ENCODE measurements around the gene SMURF1.

GRCh38 chr7:99011706-99012404 lies 132.1 kb downstream of the SMURF1 start:
- TF ChIP-seq, protein P1, sequence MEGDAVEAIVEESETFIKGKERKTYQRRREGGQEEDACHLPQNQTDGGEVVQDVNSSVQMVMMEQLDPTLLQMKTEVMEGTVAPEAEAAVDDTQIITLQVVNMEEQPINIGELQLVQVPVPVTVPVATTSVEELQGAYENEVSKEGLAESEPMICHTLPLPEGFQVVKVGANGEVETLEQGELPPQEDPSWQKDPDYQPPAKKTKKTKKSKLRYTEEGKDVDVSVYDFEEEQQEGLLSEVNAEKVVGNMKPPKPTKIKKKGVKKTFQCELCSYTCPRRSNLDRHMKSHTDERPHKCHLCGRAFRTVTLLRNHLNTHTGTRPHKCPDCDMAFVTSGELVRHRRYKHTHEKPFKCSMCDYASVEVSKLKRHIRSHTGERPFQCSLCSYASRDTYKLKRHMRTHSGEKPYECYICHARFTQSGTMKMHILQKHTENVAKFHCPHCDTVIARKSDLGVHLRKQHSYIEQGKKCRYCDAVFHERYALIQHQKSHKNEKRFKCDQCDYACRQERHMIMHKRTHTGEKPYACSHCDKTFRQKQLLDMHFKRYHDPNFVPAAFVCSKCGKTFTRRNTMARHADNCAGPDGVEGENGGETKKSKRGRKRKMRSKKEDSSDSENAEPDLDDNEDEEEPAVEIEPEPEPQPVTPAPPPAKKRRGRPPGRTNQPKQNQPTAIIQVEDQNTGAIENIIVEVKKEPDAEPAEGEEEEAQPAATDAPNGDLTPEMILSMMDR (IDR thresholded peaks at IDR 0.05; ENCODE audit: insufficient read depth, low read depth, low read length), result no peak
- no peak for TF ChIP-seq EZH2 (IDR thresholded peaks at IDR 0.05; ENCODE audit: insufficient read depth, low read length)
